ENCODE measurements around the gene TTC4. TPM values are rescaled to one million over a fixed set of nuclear protein-coding genes. Genes with fewer than 3 reads are reported as not detected.

The TTC4 gene, protein sequence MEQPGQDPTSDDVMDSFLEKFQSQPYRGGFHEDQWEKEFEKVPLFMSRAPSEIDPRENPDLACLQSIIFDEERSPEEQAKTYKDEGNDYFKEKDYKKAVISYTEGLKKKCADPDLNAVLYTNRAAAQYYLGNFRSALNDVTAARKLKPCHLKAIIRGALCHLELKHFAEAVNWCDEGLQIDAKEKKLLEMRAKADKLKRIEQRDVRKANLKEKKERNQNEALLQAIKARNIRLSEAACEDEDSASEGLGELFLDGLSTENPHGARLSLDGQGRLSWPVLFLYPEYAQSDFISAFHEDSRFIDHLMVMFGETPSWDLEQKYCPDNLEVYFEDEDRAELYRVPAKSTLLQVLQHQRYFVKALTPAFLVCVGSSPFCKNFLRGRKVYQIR
- total RNA-seq, result 10 to 100 TPM; 23.1 to 28.3 TPM
- 28.9 TPM for polyA plus RNA-seq (2013, experiment 1 of 2)
- polyA plus RNA-seq (2013, experiment 2 of 2), result 26.4 TPM
- long read RNA-seq, experiment 1, transcript TTC4-201 (10 exons, 2,395 nt), result major isoform, 5 of 14 reads
- long read RNA-seq, experiment 1, partial matches to known transcripts, result 4 of 14 reads
- long read RNA-seq, experiment 1, other reads (novel, unspliced or antisense), result 5 of 14 reads
- long read RNA-seq, experiment 2, transcript TTC4-201 (10 exons, 2,395 nt), result major isoform, 40 of 51 reads
- long read RNA-seq, experiment 2, partial matches to known transcripts, result 1 of 51 reads
- long read RNA-seq, experiment 2, other reads (novel, unspliced or antisense), result 10 of 51 reads
- long read RNA-seq, experiment 3, transcript TTC4-201 (10 exons, 2,395 nt), result major isoform, 163 of 179 reads
- long read RNA-seq, experiment 3, partial matches to known transcripts, result 1 of 179 reads
- long read RNA-seq, experiment 3, other reads (novel, unspliced or antisense), result 14 of 179 reads
- long read RNA-seq, experiment 4, transcript TTC4-201 (10 exons, 2,395 nt), result major isoform, 98 of 116 reads
- long read RNA-seq, experiment 4, partial matches to known transcripts, result 4 of 116 reads
- long read RNA-seq, experiment 4, other reads (novel, unspliced or antisense), result 14 of 116 reads

DNA sequence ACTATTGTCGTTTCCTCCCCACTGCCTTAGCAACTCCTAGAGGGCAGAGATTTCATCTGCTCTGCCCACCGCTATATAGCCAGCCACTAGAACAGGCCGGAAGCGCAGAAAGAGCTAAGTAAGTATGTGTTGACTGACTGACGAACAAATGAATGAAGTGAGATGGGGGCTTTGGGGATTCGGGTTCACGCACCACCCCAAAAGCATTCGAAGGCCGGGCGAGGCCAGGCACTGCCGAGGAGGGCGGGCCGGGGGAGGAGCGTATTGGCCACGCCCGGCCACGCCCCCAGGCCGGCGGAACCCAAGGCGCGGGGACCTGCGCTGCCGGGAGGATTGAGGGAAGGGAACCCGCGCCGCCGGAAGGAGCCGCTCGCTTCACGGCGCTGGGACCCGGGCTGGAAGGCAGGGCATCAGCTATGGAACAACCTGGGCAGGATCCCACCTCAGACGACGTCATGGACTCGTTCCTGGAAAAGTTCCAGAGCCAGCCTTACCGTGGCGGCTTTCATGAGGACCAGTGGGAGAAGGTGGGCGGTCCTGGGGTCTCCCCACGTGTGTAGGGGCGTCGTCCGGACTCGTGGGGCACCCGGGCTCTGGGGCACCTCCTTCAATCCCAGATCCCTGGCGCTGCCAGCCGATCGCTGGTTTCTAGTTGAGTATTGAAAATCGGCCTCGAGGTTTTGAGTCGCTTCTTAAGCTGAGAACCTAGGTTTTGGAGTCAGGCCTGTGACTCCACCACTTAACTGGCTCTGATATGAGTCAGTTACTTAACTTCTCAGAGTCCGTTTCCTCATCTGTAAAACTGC, at the start of gene TTC4:
TTC4 (plus strand) TSS at position 369 of the 806 bp plus-strand sequence; CDS start at position 417, 48 bp downstream.
- peaks cover 9% of the 10 kb centered on the region for H3K4me1 Mint-ChIP-seq

GRCh38 chr1:54666333-54666732, 49.3 kb upstream of the TTC4 start:
- no peak overlapping the region for H3K27ac Mint-ChIP-seq
- no peaks in the 10 kb centered on the region for H3K27me3 Mint-ChIP-seq (ENCODE audit: insufficient read depth)
- no peaks in the 10 kb centered on the region for H3K4me1 Mint-ChIP-seq
- no peaks in the 10 kb centered on the region for H3K36me3 Mint-ChIP-seq (ENCODE audit: low read depth)
- Histone ChIP-seq H3K4me1 (ENCODE audit: control insufficient read depth, insufficient read depth, low read length) (no peaks in the 10 kb centered on the region), H3K36me3 (ENCODE audit: control insufficient read depth, insufficient read depth, low read length) (no peaks in the 10 kb centered on the region), H3K27ac (ENCODE audit: low read depth, low read length) (no peak overlapping the region), H3K9me3 (ENCODE audit: control insufficient read depth, low read length) (no peaks in the 10 kb centered on the region), H3K4me3 (ENCODE audit: low read length) (no peak overlapping the region), H3K9ac (ENCODE audit: extremely low read depth, low read length, poor library complexity, severe bottlenecking) (no peak overlapping the region), H3K27me3 (ENCODE audit: control insufficient read depth, insufficient read depth, low read length, poor library complexity, severe bottlenecking) (no peaks in the 10 kb centered on the region)
- 91% methylated on average over 6 of the region's 6 CpGs; no CpG with 5 or more reads in 1 of the 2 experiments for WGBS, 2 experiments (ENCODE audit: insufficient coverage in 1 of 2, insufficient read length in 1 of 2)
- DNase-seq, result no peak
- no peaks in the 10 kb centered on the region for H3K9me3 Mint-ChIP-seq
- no peak overlapping the region for H3K4me3 Mint-ChIP-seq
- TF ChIP-seq, protein P1, sequence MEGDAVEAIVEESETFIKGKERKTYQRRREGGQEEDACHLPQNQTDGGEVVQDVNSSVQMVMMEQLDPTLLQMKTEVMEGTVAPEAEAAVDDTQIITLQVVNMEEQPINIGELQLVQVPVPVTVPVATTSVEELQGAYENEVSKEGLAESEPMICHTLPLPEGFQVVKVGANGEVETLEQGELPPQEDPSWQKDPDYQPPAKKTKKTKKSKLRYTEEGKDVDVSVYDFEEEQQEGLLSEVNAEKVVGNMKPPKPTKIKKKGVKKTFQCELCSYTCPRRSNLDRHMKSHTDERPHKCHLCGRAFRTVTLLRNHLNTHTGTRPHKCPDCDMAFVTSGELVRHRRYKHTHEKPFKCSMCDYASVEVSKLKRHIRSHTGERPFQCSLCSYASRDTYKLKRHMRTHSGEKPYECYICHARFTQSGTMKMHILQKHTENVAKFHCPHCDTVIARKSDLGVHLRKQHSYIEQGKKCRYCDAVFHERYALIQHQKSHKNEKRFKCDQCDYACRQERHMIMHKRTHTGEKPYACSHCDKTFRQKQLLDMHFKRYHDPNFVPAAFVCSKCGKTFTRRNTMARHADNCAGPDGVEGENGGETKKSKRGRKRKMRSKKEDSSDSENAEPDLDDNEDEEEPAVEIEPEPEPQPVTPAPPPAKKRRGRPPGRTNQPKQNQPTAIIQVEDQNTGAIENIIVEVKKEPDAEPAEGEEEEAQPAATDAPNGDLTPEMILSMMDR (conservative IDR thresholded peaks at IDR 0.05), result no peak

More for the DNA sequence above, at the start of gene TTC4:
- Histone ChIP-seq H3K9me3 (ENCODE audit: control insufficient read depth, low read length) (no peaks in the 10 kb centered on the region), H3K36me3 (ENCODE audit: control insufficient read depth, insufficient read depth, low read length) (peaks cover 30% of the 10 kb centered on the region), H3K27ac (ENCODE audit: low read depth, low read length) (no peak within 1 kb of the TSS), H3K27me3 (ENCODE audit: control insufficient read depth, insufficient read depth, low read length, poor library complexity, severe bottlenecking) (peaks cover 31% of the 10 kb centered on the region), H3K4me3 (ENCODE audit: low read length) (peak within 1 kb of the TSS; percentile 91), H3K4me1 (ENCODE audit: control insufficient read depth, insufficient read depth, low read length) (no peaks in the 10 kb centered on the region), H3K9ac (ENCODE audit: extremely low read depth, low read length, poor library complexity, severe bottlenecking) (peak within 1 kb of the TSS; percentile 73)
- H3K27ac Mint-ChIP-seq, result peak within 1 kb of the TSS; percentile 91
- peaks cover 23% of the 10 kb centered on the region for H3K36me3 Mint-ChIP-seq (ENCODE audit: low read depth)
- peak; percentile 93 for DNase-seq
- no peaks in the 10 kb centered on the region for H3K9me3 Mint-ChIP-seq
- 4 to 5% methylated on average over 25 to 51 of the region's 51 CpGs for WGBS, 2 experiments (ENCODE audit: insufficient coverage in 1 of 2, insufficient read length in 1 of 2)
- TF ChIP-seq, protein P1 (conservative IDR thresholded peaks at IDR 0.05), result no peak
- peaks cover 21% of the 10 kb centered on the region for H3K27me3 Mint-ChIP-seq (ENCODE audit: insufficient read depth)
- peak within 1 kb of the TSS; percentile 93 for H3K4me3 Mint-ChIP-seq

GRCh38 chr1:54667797-54668196, 47.9 kb upstream of the TTC4 start:
- Histone ChIP-seq H3K9me3 (ENCODE audit: control insufficient read depth, low read length) (no peaks in the 10 kb centered on the region), H3K4me1 (ENCODE audit: control insufficient read depth, insufficient read depth, low read length) (no peaks in the 10 kb centered on the region), H3K9ac (ENCODE audit: extremely low read depth, low read length, poor library complexity, severe bottlenecking) (no peak overlapping the region), H3K36me3 (ENCODE audit: control insufficient read depth, insufficient read depth, low read length) (no peaks in the 10 kb centered on the region), H3K27ac (ENCODE audit: low read depth, low read length) (no peak overlapping the region), H3K27me3 (ENCODE audit: control insufficient read depth, insufficient read depth, low read length, poor library complexity, severe bottlenecking) (no peaks in the 10 kb centered on the region), H3K4me3 (ENCODE audit: low read length) (no peak overlapping the region)
- Mint-ChIP-seq H3K9me3 (no peaks in the 10 kb centered on the region), H3K4me1 (no peaks in the 10 kb centered on the region), H3K36me3 (ENCODE audit: low read depth) (no peaks in the 10 kb centered on the region), H3K4me3 (no peak overlapping the region), H3K27ac (no peak overlapping the region), H3K27me3 (ENCODE audit: insufficient read depth) (no peaks in the 10 kb centered on the region)
- 91 to 95% methylated on average over 2 of the region's 2 CpGs for WGBS, 2 experiments (ENCODE audit: insufficient coverage in 1 of 2, insufficient read length in 1 of 2)
- TF ChIP-seq, protein P1 (conservative IDR thresholded peaks at IDR 0.05), result no peak
- DNase-seq, result no peak

Data from endodermal cell (in vitro differentiated cells).